B cell (primary cell): ENCODE results near the gene COL25A1. TPM values are rescaled to one million over a fixed set of nuclear protein-coding genes. Genes with fewer than 3 reads are reported as not detected.

Experiments
- ATAC-seq: fragments of 200-7000 bp; cut with Tn5 transposase; one replicate; pipeline ENCODE4 v1.10.0; 2021; ENCODE audit warnings: low read depth, mild to moderate bottlenecking, moderate number of reproducible peaks, moderate library complexity
- CTCF ChIA-PET: fragments of 350-600 bp; sonication (Branson Sonifier 250); formaldehyde crosslinking; loops from one replicate; lab custom pipeline; 2021; ENCODE audit warnings: antibody characterized with exemption, inconsistent platforms; lab: Charles Lee
- POLR2A ChIA-PET: fragments of 350-600 bp; sonication (Branson Sonifier 250); formaldehyde crosslinking; loops from one replicate; lab custom pipeline; 2021; ENCODE audit warnings: antibody characterized with exemption; lab: Charles Lee
- DNase-seq: peaks from one replicate; pipeline ENCODE4 v3.0.0; 2013
- H2AFZ ChIP-seq: 2 replicates; pipeline ENCODE4 v1.6.1; 2012; ENCODE audit warnings: mild to moderate bottlenecking, low read depth, low read length; ENCODE audit not compliant: insufficient read depth, poor library complexity, severe bottlenecking
- H3K27ac ChIP-seq, 2 donors: 1 replicate in 1 of 2; 2 replicates in 1 of 2; pipeline ENCODE4 v1.5.1; 2012 to 2013; ENCODE audit warnings: low read length in 2 of 2, mild to moderate bottlenecking in 2 of 2, moderate library complexity in 1 of 2
- H3K27me3 ChIP-seq, 4 experiments: fragments of 200-600 bp in 1 of 4; sonication (generic) in 1 of 4; replicated peaks in 1 of 4; 1 replicate in 2 of 4; 2 replicates in 2 of 4; pipeline versions ENCODE4 v1.6.1 to v1.7.0; 2013 to 2016; ENCODE audit warnings: low read length in 3 of 4, mild to moderate bottlenecking in 2 of 4, mixed read lengths in 1 of 4, moderate library complexity in 1 of 4; ENCODE audit not compliant: insufficient read depth in 4 of 4, control insufficient read depth in 3 of 4; ENCODE audit errors: control extremely low read depth in 1 of 4
- H3K36me3 ChIP-seq, 2 experiments: replicated peaks in 1 of 2; 1 replicate in 1 of 2; 2 replicates in 1 of 2; pipeline versions ENCODE4 v1.6.1 to v1.7.1; 2013; ENCODE audit warnings: low read length in 1 of 2; ENCODE audit not compliant: insufficient read depth in 2 of 2, control insufficient read depth in 1 of 2; ENCODE audit errors: control extremely low read depth in 1 of 2, extremely low read depth in 1 of 2
- H3K4me1 ChIP-seq, 2 donors: fragments of 200-600 bp in 1 of 2; sonication (generic) in 1 of 2; 1 replicate in 1 of 2; 2 replicates in 1 of 2; pipeline versions ENCODE4 v1.5.1 to v1.6.1; 2013 to 2017; ENCODE audit warnings: low read length in 2 of 2; ENCODE audit not compliant: control insufficient read depth in 2 of 2, insufficient read depth in 2 of 2
- H3K4me2 ChIP-seq: replicated peaks from 2 replicates; pipeline ENCODE3; 2012; ENCODE audit warnings: mild to moderate bottlenecking, low read depth, low read length; ENCODE audit not compliant: poor library complexity, severe bottlenecking
- H3K4me3 ChIP-seq, 5 experiments: fragments of 200-600 bp in 1 of 5; sonication (generic) in 1 of 5; 1 replicate in 3 of 5; 2 replicates in 2 of 5; pipeline versions ENCODE4 v1.5.1 to v1.7.0; 2011 to 2016; ENCODE audit warnings: low read length in 4 of 5, mild to moderate bottlenecking in 4 of 5, low read depth in 2 of 5, control low read depth in 1 of 5, moderate library complexity in 1 of 5; ENCODE audit not compliant: insufficient read depth in 1 of 5; ENCODE audit errors: control extremely low read depth in 1 of 5, extremely low read depth in 1 of 5
- H3K79me2 ChIP-seq: fragments of 200-600 bp; sonication (generic); one replicate; pipeline ENCODE4 v1.6.0; 2016; ENCODE audit warnings: low read length; ENCODE audit not compliant: control insufficient read depth, insufficient read depth
- H3K9ac ChIP-seq: fragments of 200-600 bp; sonication (generic); 2 replicates; pipeline ENCODE4 v1.6.1; 2017; ENCODE audit warnings: mild to moderate bottlenecking, low read length, moderate library complexity
- H3K9me3 ChIP-seq, 3 donors: one replicate each; pipeline versions ENCODE4 v1.6.1 to v1.7.1; 2013; ENCODE audit warnings: low read length in 2 of 3; ENCODE audit not compliant: control insufficient read depth in 2 of 3, insufficient read depth in 1 of 3; ENCODE audit errors: control extremely low read depth in 1 of 3
- H4K20me1 ChIP-seq: 2 replicates; pipeline ENCODE4 v1.6.0; 2012; ENCODE audit warnings: mild to moderate bottlenecking, low read length; ENCODE audit not compliant: insufficient read depth, control insufficient read depth, poor library complexity, severe bottlenecking
- H3K27ac Mint-ChIP-seq: one replicate; pipeline ENCODE4 v1.8.0; 2021; ENCODE audit warnings: mixed read lengths
- H3K27me3 Mint-ChIP-seq: one replicate; pipeline ENCODE4 v1.8.0; 2021; ENCODE audit warnings: mixed read lengths
- H3K4me1 Mint-ChIP-seq: one replicate; pipeline ENCODE4 v1.8.0; 2021; ENCODE audit warnings: mixed read lengths
- H3K4me3 Mint-ChIP-seq: one replicate; pipeline ENCODE4 v1.8.0; 2021; ENCODE audit warnings: mixed read lengths
- H3K9me3 Mint-ChIP-seq: one replicate; pipeline ENCODE4 v1.8.0; 2022; ENCODE audit warnings: mixed read lengths; ENCODE audit not compliant: insufficient read depth
- CTCF ChIP-seq: fragments of 200-600 bp; IDR thresholded peaks from one replicate; pipeline ENCODE4 v1.8.0; 2022; ENCODE audit warnings: antibody characterized with exemption, mild to moderate bottlenecking
- EZH2 ChIP-seq: IDR thresholded peaks from 2 replicates; pipeline ENCODE4 v1.6.1; 2012; ENCODE audit warnings: borderline replicate concordance, low read depth, mild to moderate bottlenecking, moderate library complexity, low read length; ENCODE audit not compliant: insufficient read depth, poor library complexity, severe bottlenecking
- WGBS: methylation state at CpG from one replicate; pipeline ENCODE4 v1.1.5; 2013; ENCODE audit warnings: missing lambda C conversion rate; ENCODE audit not compliant: insufficient coverage; 5-methylcytosine and 5-hydroxymethylcytosine counted together
- intact Hi-C: fragments of 100-400 bp; cut with micrococcal nuclease; formaldehyde crosslinking; loops from one replicate; pipeline ENCODE4 v1.10.0; 2022
- polyA plus RNA-seq: library from polyadenylated mRNA; depleted of rRNA; stranded (reverse); fragments of >200 nt; gene quantifications from 2 replicates; pipeline ENCODE4 v1.2.3, GENCODE V29; 2012
- total RNA-seq, 2 donors: library from RNA; stranded (reverse); fragments of 120-200 nt in 1 of 2; gene quantifications; 1 replicate in 1 of 2; 2 replicates in 1 of 2; pipeline versions ENCODE4 v1.2.3 to v1.2.4, GENCODE V29; 2013 to 2022

The COL25A1 gene
- total and polyA plus RNA-seq, 2 donors (not counting 1 experiment from before 2014, with no cell fraction given): not detected

GRCh38 chr4:109291707-109292238 is 10.7 kb downstream of the COL25A1 start:
- H3K36me3 ChIP-seq: no peaks in the 10 kb centered on the region
- no peak overlapping the region for H3K4me3 Mint-ChIP-seq
- no peak overlapping the region for H3K9ac ChIP-seq
- H3K79me2 ChIP-seq: no peaks in the 10 kb centered on the region
- H3K27me3 Mint-ChIP-seq: peaks cover 16% of the 10 kb centered on the region
- H3K27ac Mint-ChIP-seq: no peak overlapping the region
- H3K4me2 ChIP-seq: no peak overlapping the region
- H3K27ac ChIP-seq: no peak overlapping the region
- H3K4me3 ChIP-seq: no peak overlapping the region
- no peaks in the 10 kb centered on the region for H3K4me1 Mint-ChIP-seq
- H3K4me1 ChIP-seq: no peaks in the 10 kb centered on the region
- DNase-seq (no peak), ATAC-seq (no peak)
- POLR2A ChIA-PET: no interaction called here
- H3K27me3 ChIP-seq: peaks cover 0 to 3% (median 0%) of the 10 kb centered on the region in 4 experiments
- intact Hi-C loops: no loop called here
- H4K20me1 ChIP-seq: no peaks in the 10 kb centered on the region
- WGBS: no CpG with 5 or more reads among the region's 2 CpGs
- no peaks in the 10 kb centered on the region for H3K9me3 ChIP-seq
- H2AFZ ChIP-seq: no peak overlapping the region
- TF ChIP-seq EZH2 (no peak), CTCF (no peak)
- no peaks in the 10 kb centered on the region for H3K9me3 Mint-ChIP-seq
- CTCF ChIA-PET: no interaction called here

DNA sequence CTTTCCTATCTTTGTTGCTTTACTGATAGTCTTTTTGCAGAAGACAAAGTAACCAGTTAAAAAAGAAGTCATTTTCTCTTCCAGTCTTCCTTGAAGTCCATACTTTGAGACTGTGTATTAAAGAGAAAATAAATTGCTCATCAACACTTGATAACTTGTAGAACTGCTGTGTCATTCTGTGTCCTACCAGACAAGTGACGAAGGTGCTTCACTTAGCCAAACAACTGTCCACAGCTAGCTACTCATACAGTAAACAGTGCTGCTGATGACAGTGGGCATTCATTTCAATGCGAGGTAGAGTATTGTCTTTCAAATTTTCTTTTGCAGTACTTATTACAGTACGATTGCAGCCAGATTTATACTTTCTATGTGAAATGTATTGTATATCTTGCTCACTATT is 11.5 kb downstream of the COL25A1 start:
- H3K27me3 Mint-ChIP-seq: peaks cover 16% of the 10 kb centered on the region

More for the DNA sequence above, 11.5 kb downstream of the COL25A1 start:
- Histone ChIP-seq H3K4me3 (no peak overlapping the region), H3K4me1 (no peaks in the 10 kb centered on the region), H3K9ac (no peak overlapping the region), H3K79me2 (no peaks in the 10 kb centered on the region), H3K4me2 (no peak overlapping the region), H3K36me3 (no peaks in the 10 kb centered on the region), H4K20me1 (no peaks in the 10 kb centered on the region), H3K27me3 (no peaks in the 10 kb centered on the region), H2AFZ (no peak overlapping the region), H3K9me3 (no peaks in the 10 kb centered on the region), H3K27ac (no peak overlapping the region)
- H3K27ac Mint-ChIP-seq: no peak overlapping the region
- no peak for TF ChIP-seq EZH2
- no peak for TF ChIP-seq CTCF
- no peaks in the 10 kb centered on the region for H3K4me1 Mint-ChIP-seq
- no peak for DNase-seq
- CTCF ChIA-PET: no interaction called here
- no peaks in the 10 kb centered on the region for H3K9me3 Mint-ChIP-seq
- WGBS: no CpG with 5 or more reads among the region's 3 CpGs
- intact Hi-C loops: no loop called here
- ATAC-seq: no peak
- no peak overlapping the region for H3K4me3 Mint-ChIP-seq
- POLR2A ChIA-PET: no interaction called here
